Measurements from ENCODE around the gene HAGHL.
A peak's percentile ranks its signal among the peaks of the same experiment; 100 is the strongest.
"Not testable (repeated sequence)": the region's sequence is repeated elsewhere in the genome, so short reads cannot be mapped to it uniquely, and the experiment has no call there.

The HAGHL gene

GRCh38 chr16:687499-687898 lies 39.4 kb upstream of the HAGHL start:
- DNase-seq (ENCODE audit: extremely low read depth in 1 of 2, low read depth in 1 of 2), result no peak

- no peak for DNase-seq (ENCODE audit: extremely low read depth in 1 of 2, low read depth in 1 of 2)
Observed at GRCh38 chr16:689175-689897, 37.6 kb upstream of the HAGHL start.

GRCh38 chr16:691242-691641 lies 35.7 kb upstream of the HAGHL start:
- not testable (repeated sequence) for DNase-seq (ENCODE audit: extremely low read depth in 1 of 2, low read depth in 1 of 2)

GRCh38 chr16:692356-693108 lies 34.4 kb upstream of the HAGHL start:
- no peak for DNase-seq (ENCODE audit: extremely low read depth in 1 of 2, low read depth in 1 of 2)

GRCh38 chr16:693364-693763 lies 33.5 kb upstream of the HAGHL start:
- DNase-seq (ENCODE audit: extremely low read depth in 1 of 2, low read depth in 1 of 2), result no peak

- DNase-seq (ENCODE audit: extremely low read depth in 1 of 2, low read depth in 1 of 2), result no peak
Observed at GRCh38 chr16:693766-694165, 33.1 kb upstream of the HAGHL start.

GRCh38 chr16:694187-694862 lies 32.6 kb upstream of the HAGHL start:
- DNase-seq (ENCODE audit: extremely low read depth in 1 of 2, low read depth in 1 of 2), result no peak

GRCh38 chr16:694863-695354 lies 32.0 kb upstream of the HAGHL start:
- no peak for DNase-seq (ENCODE audit: extremely low read depth in 1 of 2, low read depth in 1 of 2)

GRCh38 chr16:695355-696089 lies 31.4 kb upstream of the HAGHL start:
- peak in 1 of 2 donors; percentile 56 for DNase-seq (ENCODE audit: extremely low read depth in 1 of 2, low read depth in 1 of 2)

- DNase-seq (ENCODE audit: extremely low read depth in 1 of 2, low read depth in 1 of 2), result no peak
Observed at GRCh38 chr16:698911-699671, 27.8 kb upstream of the HAGHL start.

- DNase-seq (ENCODE audit: extremely low read depth in 1 of 2, low read depth in 1 of 2), result no peak
Observed at GRCh38 chr16:700684-701584, 26.0 kb upstream of the HAGHL start.

- no peak for DNase-seq (ENCODE audit: extremely low read depth in 1 of 2, low read depth in 1 of 2)
Observed at GRCh38 chr16:702341-702740, 24.6 kb upstream of the HAGHL start.

GRCh38 chr16:703406-703805 lies 23.5 kb upstream of the HAGHL start:
- DNase-seq (ENCODE audit: extremely low read depth in 1 of 2, low read depth in 1 of 2), result no peak

GRCh38 chr16:704047-704446 lies 22.9 kb upstream of the HAGHL start:
- DNase-seq (ENCODE audit: extremely low read depth in 1 of 2, low read depth in 1 of 2), result no peak

GRCh38 chr16:704552-705380 lies 22.1 kb upstream of the HAGHL start:
- no peak for DNase-seq (ENCODE audit: extremely low read depth in 1 of 2, low read depth in 1 of 2)

GRCh38 chr16:705431-706188 lies 21.3 kb upstream of the HAGHL start, which contains the start of gene FBXL16:
Gene FBXL16, minus strand, starts transcription at chr16:705801. Its CDS starts 8,396 bp downstream, at chr16:697405.
- DNase-seq (ENCODE audit: extremely low read depth in 1 of 2, low read depth in 1 of 2), result no peak
